H9 (cell line): ENCODE measurements around the gene STK32B. TPM values are rescaled to one million over a fixed set of nuclear protein-coding genes. Genes with fewer than 3 reads are reported as not detected.

Experiments
- DNase-seq: peaks from one replicate; pipeline ENCODE4 v3.0.0-alpha.2; 2017
- H2AFZ ChIP-seq: one replicate; pipeline ENCODE4 v1.6.1; 2013; ENCODE audit warnings: mild to moderate bottlenecking, low read length, control low read depth, moderate library complexity
- H2AK5ac ChIP-seq: 2 replicates; pipeline ENCODE4 v1.6.1; 2013; ENCODE audit warnings: low read length, control low read depth, mixed read lengths; ENCODE audit not compliant: insufficient read length
- H2BK120ac ChIP-seq: one replicate; pipeline ENCODE4 v1.6.1; 2013; ENCODE audit warnings: low read depth, mild to moderate bottlenecking, low read length, control low read depth, inconsistent platforms; ENCODE audit not compliant: poor library complexity, severe bottlenecking
- H2BK12ac ChIP-seq: 2 replicates; pipeline ENCODE4 v1.6.1; 2013; ENCODE audit warnings: low read length, control low read depth, mixed read lengths, low read depth; ENCODE audit not compliant: insufficient read length
- H2BK15ac ChIP-seq: 2 replicates; pipeline ENCODE4 v1.6.1; 2013; ENCODE audit warnings: low read depth, low read length, control low read depth
- H2BK20ac ChIP-seq: one replicate; pipeline ENCODE4 v1.6.1; 2013; ENCODE audit warnings: low read depth, mild to moderate bottlenecking, low read length, control low read depth, inconsistent platforms; ENCODE audit not compliant: poor library complexity, severe bottlenecking
- H2BK5ac ChIP-seq: 2 replicates; pipeline ENCODE4 v1.6.1; 2013; ENCODE audit warnings: low read length, control low read depth, mixed read lengths; ENCODE audit not compliant: insufficient read length
- H3K14ac ChIP-seq: 2 replicates; pipeline ENCODE4 v1.6.1; 2013; ENCODE audit warnings: low read length, control low read depth; ENCODE audit not compliant: insufficient read depth
- H3K18ac ChIP-seq: 2 replicates; pipeline ENCODE4 v1.6.1; 2013; ENCODE audit warnings: low read depth, mild to moderate bottlenecking, mixed read lengths, low read length, control low read depth; ENCODE audit not compliant: insufficient read length
- H3K23ac ChIP-seq: 2 replicates; pipeline ENCODE4 v1.6.1; 2013; ENCODE audit warnings: low read length, control low read depth, mixed read lengths, low read depth; ENCODE audit not compliant: insufficient read length
- H3K23me2 ChIP-seq: 2 replicates; pipeline ENCODE4 v1.6.1; 2013; ENCODE audit warnings: low read depth, mild to moderate bottlenecking, mixed read lengths, low read length, control low read depth; ENCODE audit not compliant: insufficient read length, poor library complexity, severe bottlenecking
- H3K27ac ChIP-seq: 2 replicates; pipeline ENCODE4 v1.5.1; 2013; ENCODE audit warnings: low read length, control low read depth, mixed read lengths, low read depth; ENCODE audit not compliant: insufficient read length
- H3K27me3 ChIP-seq: 2 replicates; pipeline ENCODE4 v1.6.1; 2013; ENCODE audit warnings: low read length, control low read depth, inconsistent platforms; ENCODE audit not compliant: insufficient read depth
- H3K4ac ChIP-seq: 2 replicates; pipeline ENCODE4 v1.6.1; 2013; ENCODE audit warnings: low read depth, mild to moderate bottlenecking, control low read depth, inconsistent platforms, low read length, moderate library complexity
- H3K4me1 ChIP-seq: 2 replicates; pipeline ENCODE4 v1.6.1; 2013; ENCODE audit warnings: low read length, control low read depth, inconsistent platforms; ENCODE audit not compliant: insufficient read depth
- H3K4me2 ChIP-seq: 2 replicates; pipeline ENCODE4 v1.6.1; 2013; ENCODE audit warnings: low read length, control low read depth, mixed read lengths; ENCODE audit not compliant: insufficient read length, insufficient read depth
- H3K56ac ChIP-seq: 2 replicates; pipeline ENCODE4 v1.6.1; 2013; ENCODE audit warnings: low read depth, mild to moderate bottlenecking, mixed read lengths, low read length, control low read depth; ENCODE audit not compliant: insufficient read length
- H3K79me1 ChIP-seq: 2 replicates; pipeline ENCODE4 v1.6.1; 2013; ENCODE audit warnings: low read depth, mild to moderate bottlenecking, moderate library complexity, low read length, control low read depth, inconsistent platforms; ENCODE audit not compliant: insufficient read depth, poor library complexity, severe bottlenecking
- H3K79me2 ChIP-seq: 2 replicates; pipeline ENCODE4 v1.6.1; 2013; ENCODE audit warnings: low read length, control low read depth, inconsistent platforms; ENCODE audit not compliant: insufficient read depth
- H3K9ac ChIP-seq: 2 replicates; pipeline ENCODE4 v1.6.1; 2013; ENCODE audit warnings: low read length, control low read depth, mixed read lengths; ENCODE audit not compliant: insufficient read length; ENCODE audit errors: extremely low read depth
- H3K9me3 ChIP-seq: one replicate; pipeline ENCODE4 v1.6.1; 2013; ENCODE audit warnings: low read depth, low read length, inconsistent platforms; ENCODE audit not compliant: control insufficient read depth
- H3T11ph ChIP-seq: one replicate; pipeline ENCODE4 v1.6.1; 2013; ENCODE audit warnings: mild to moderate bottlenecking, low read length, control low read depth, inconsistent platforms
- H4K20me1 ChIP-seq: one replicate; pipeline ENCODE4 v1.6.1; 2013; ENCODE audit not compliant: control insufficient read depth, insufficient read length, insufficient read depth
- H4K5ac ChIP-seq: 2 replicates; pipeline ENCODE4 v1.6.1; 2013; ENCODE audit warnings: low read depth, mild to moderate bottlenecking, mixed read lengths, low read length, control low read depth; ENCODE audit not compliant: insufficient read length
- H4K8ac ChIP-seq: replicated peaks from 2 replicates; pipeline ENCODE4 v1.6.1; 2013; ENCODE audit warnings: low read length, control low read depth, mixed read lengths, low read depth; ENCODE audit not compliant: insufficient read length
- H4K91ac ChIP-seq: 2 replicates; pipeline ENCODE4 v1.6.1; 2013; ENCODE audit warnings: low read depth, mild to moderate bottlenecking, moderate library complexity, mixed read lengths, low read length, control low read depth; ENCODE audit not compliant: insufficient read length
- H3K27ac Mint-ChIP-seq, 3 experiments: 2 replicates in 2 of 3; 3 replicates in 1 of 3; pipeline ENCODE4 v1.8.0; 2020 to 2021; ENCODE audit warnings: mixed read lengths in 3 of 3, mild to moderate bottlenecking in 1 of 3, moderate library complexity in 1 of 3
- H3K27me3 Mint-ChIP-seq: 2 replicates; pipeline ENCODE4 v1.8.0; 2021; ENCODE audit warnings: low read depth, mild to moderate bottlenecking, moderate library complexity, mixed read lengths
- H3K36me3 Mint-ChIP-seq, 3 experiments: 2 replicates in 2 of 3; 3 replicates in 1 of 3; pipeline ENCODE4 v1.8.0; 2020 to 2021; ENCODE audit warnings: low read depth in 3 of 3, mixed read lengths in 3 of 3; ENCODE audit not compliant: insufficient read depth in 1 of 3
- H3K4me1 Mint-ChIP-seq, 2 experiments: 2 replicates each; pipeline ENCODE4 v1.8.0; 2020; ENCODE audit warnings: mixed read lengths in 2 of 2
- H3K4me3 Mint-ChIP-seq, 2 experiments: 2 replicates in 1 of 2; 3 replicates in 1 of 2; pipeline ENCODE4 v1.8.0; 2020 to 2021; ENCODE audit warnings: mild to moderate bottlenecking in 2 of 2, mixed read lengths in 2 of 2, moderate library complexity in 1 of 2
- H3K9me3 Mint-ChIP-seq, 2 experiments: 2 replicates in 1 of 2; 3 replicates in 1 of 2; pipeline ENCODE4 v1.8.0; 2020; ENCODE audit warnings: mild to moderate bottlenecking in 2 of 2, mixed read lengths in 2 of 2, moderate library complexity in 1 of 2
- CTCF ChIP-seq: fragments of 200-600 bp; sonication (generic); conservative IDR thresholded peaks from 3 replicates; pipeline ENCODE4 v1.8.0; 2021; ENCODE audit warnings: antibody characterized with exemption, mild to moderate bottlenecking
- WGBS: extraction: QIAGEN DNeasy Blood & Tissue Kit; methylation state at CpG from one replicate; pipeline ENCODE4 v1.1.7; 2013; ENCODE audit warnings: missing lambda C conversion rate, low lambda C conversion rate, mixed read lengths; ENCODE audit not compliant: insufficient read length; ENCODE audit errors: extremely low coverage; 5-methylcytosine and 5-hydroxymethylcytosine counted together
- total RNA-seq: library from RNA; stranded (reverse); gene quantifications from 2 replicates; pipeline ENCODE4 v1.2.1, GENCODE V29; 2021

The STK32B gene
- total RNA-seq, 1 experiment from 2014 or later = 1.0 TPM

DNA sequence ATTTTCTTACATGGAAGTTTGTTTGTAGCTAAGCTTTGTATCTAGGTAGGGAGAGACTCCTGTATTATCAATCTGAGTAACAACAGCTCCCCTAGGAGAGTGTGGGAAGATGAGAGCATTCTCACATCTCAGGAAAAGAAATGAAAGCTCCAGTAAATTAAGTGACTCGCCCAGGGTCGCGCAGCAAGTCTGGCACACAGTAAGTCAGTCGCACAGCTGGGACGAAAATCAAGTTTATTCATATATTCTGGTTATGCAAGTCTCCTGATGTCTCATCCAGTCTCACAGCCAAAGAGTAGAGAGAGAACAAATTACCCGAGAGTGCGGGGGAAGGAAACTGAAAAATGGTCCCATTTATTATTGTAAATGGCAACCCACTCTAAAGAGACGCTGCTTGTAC is 216.1 kb downstream of the STK32B start:
- H3K14ac ChIP-seq = no peak overlapping the region
- no peak overlapping the region for H4K91ac ChIP-seq
- no peak for DNase-seq
- no peak overlapping the region for H3K9ac ChIP-seq
- H3K4me2 ChIP-seq = no peak overlapping the region
- H3K4ac ChIP-seq = no peak overlapping the region
- no peak overlapping the region for H3K27ac ChIP-seq
- no peak for TF ChIP-seq CTCF
- no peak overlapping the region for H2BK5ac ChIP-seq
- H3K4me1 ChIP-seq = no peaks in the 10 kb centered on the region
- H3K27me3 ChIP-seq = no peaks in the 10 kb centered on the region
- no peak overlapping the region for H3K4me3 Mint-ChIP-seq
- H3K9me3 Mint-ChIP-seq = no peaks in the 10 kb centered on the region
- no peaks in the 10 kb centered on the region for H3K23me2 ChIP-seq
- H3K79me1 ChIP-seq = no peaks in the 10 kb centered on the region
- no peak overlapping the region for H2AFZ ChIP-seq
- H3K27me3 Mint-ChIP-seq = peaks cover 28% of the 10 kb centered on the region
- H3K4me1 Mint-ChIP-seq = peaks cover 0 to 6% of the 10 kb centered on the region in 2 experiments; a peak in 1 of 4 replicates
- H3K9me3 ChIP-seq = no peaks in the 10 kb centered on the region
- no peak overlapping the region for H3K23ac ChIP-seq
- H2BK15ac ChIP-seq = no peak overlapping the region
- no peaks in the 10 kb centered on the region for H3K36me3 Mint-ChIP-seq
- no peak overlapping the region for H2BK12ac ChIP-seq
- no peak overlapping the region for H2BK120ac ChIP-seq
- no peaks in the 10 kb centered on the region for H3K79me2 ChIP-seq
- H2AK5ac ChIP-seq = no peak overlapping the region
- no peak overlapping the region for H2BK20ac ChIP-seq
- H3K56ac ChIP-seq = no peak overlapping the region
- H4K8ac ChIP-seq = no peak overlapping the region
- no peak overlapping the region for H3T11ph ChIP-seq
- no peak overlapping the region for H3K27ac Mint-ChIP-seq
- H4K20me1 ChIP-seq = no peaks in the 10 kb centered on the region
- WGBS = no CpG with 5 or more reads among the region's 8 CpGs
- H3K18ac ChIP-seq = no peak overlapping the region
- H4K5ac ChIP-seq = no peak overlapping the region
